ENCODE results near the gene CUL7. TPM values are rescaled to one million over a fixed set of nuclear protein-coding genes. Genes with fewer than 3 reads are reported as not detected.
A peak's percentile ranks its signal among the peaks of the same experiment; 100 is the strongest.

The CUL7 gene
- total RNA-seq, 1 donor from 2014 or later, result 26.7 TPM

- H3K4me1 ChIP-seq, result peaks cover 12 to 22% of the 10 kb centered on the region in 2 donors
- no peaks in the 10 kb centered on the region for H3K27me3 ChIP-seq
- TF ChIP-seq, protein P1, sequence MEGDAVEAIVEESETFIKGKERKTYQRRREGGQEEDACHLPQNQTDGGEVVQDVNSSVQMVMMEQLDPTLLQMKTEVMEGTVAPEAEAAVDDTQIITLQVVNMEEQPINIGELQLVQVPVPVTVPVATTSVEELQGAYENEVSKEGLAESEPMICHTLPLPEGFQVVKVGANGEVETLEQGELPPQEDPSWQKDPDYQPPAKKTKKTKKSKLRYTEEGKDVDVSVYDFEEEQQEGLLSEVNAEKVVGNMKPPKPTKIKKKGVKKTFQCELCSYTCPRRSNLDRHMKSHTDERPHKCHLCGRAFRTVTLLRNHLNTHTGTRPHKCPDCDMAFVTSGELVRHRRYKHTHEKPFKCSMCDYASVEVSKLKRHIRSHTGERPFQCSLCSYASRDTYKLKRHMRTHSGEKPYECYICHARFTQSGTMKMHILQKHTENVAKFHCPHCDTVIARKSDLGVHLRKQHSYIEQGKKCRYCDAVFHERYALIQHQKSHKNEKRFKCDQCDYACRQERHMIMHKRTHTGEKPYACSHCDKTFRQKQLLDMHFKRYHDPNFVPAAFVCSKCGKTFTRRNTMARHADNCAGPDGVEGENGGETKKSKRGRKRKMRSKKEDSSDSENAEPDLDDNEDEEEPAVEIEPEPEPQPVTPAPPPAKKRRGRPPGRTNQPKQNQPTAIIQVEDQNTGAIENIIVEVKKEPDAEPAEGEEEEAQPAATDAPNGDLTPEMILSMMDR (IDR thresholded peaks at IDR 0.05), result no peak
- no peaks in the 10 kb centered on the region for H3K9me3 ChIP-seq
- intact Hi-C loops (cut with DNase I), result no loop called here
- H3K36me3 ChIP-seq, result peaks cover 13 to 37% of the 10 kb centered on the region in 2 donors
- no peak for DNase-seq (ENCODE audit: low spot score in 2 of 2)
- no peak overlapping the region for H3K27ac ChIP-seq
- H3K4me3 ChIP-seq, result no peak overlapping the region
Measured at GRCh38 chr6:43062818-43063217, 9.2 kb upstream of the CUL7 start.

GRCh38 chr6:43061861-43062260 lies 8.2 kb upstream of the CUL7 start:
- Histone ChIP-seq H3K4me3 (no peak overlapping the region), H3K27me3 (no peaks in the 10 kb centered on the region), H3K9me3 (no peaks in the 10 kb centered on the region), H3K27ac (no peak overlapping the region), H3K36me3 (peaks cover 11 to 39% of the 10 kb centered on the region in 2 donors), H3K4me1 (peaks cover 12 to 22% of the 10 kb centered on the region in 2 donors)
- no peak for DNase-seq (ENCODE audit: low spot score in 2 of 2)
- intact Hi-C loops (cut with DNase I), result no loop called here
- TF ChIP-seq, protein P1 (IDR thresholded peaks at IDR 0.05), result no peak

- Histone ChIP-seq H3K4me1 (peaks cover 12 to 22% of the 10 kb centered on the region in 2 donors), H3K4me3 (peak overlapping the region in 1 of 2 donors; percentile 84), H3K27ac (no peak overlapping the region), H3K9me3 (no peaks in the 10 kb centered on the region), H3K36me3 (peaks cover 10 to 31% of the 10 kb centered on the region in 2 donors), H3K27me3 (no peaks in the 10 kb centered on the region)
- TF ChIP-seq, protein P1 (IDR thresholded peaks at IDR 0.05), result no peak
- intact Hi-C loops (cut with DNase I), result no loop called here
- no peak for DNase-seq (ENCODE audit: low spot score in 2 of 2)
Measured at GRCh38 chr6:43060755-43061633, 7.3 kb upstream of the CUL7 start.

GRCh38 chr6:43060034-43060754 lies 6.5 kb upstream of the CUL7 start:
- intact Hi-C loops (cut with DNase I), result no loop called here
- peak overlapping the region; percentile 71 to 84 for H3K27ac ChIP-seq
- H3K4me1 ChIP-seq, result peaks cover 12 to 22% of the 10 kb centered on the region in 2 donors
- peaks cover 9 to 31% of the 10 kb centered on the region in 2 donors for H3K36me3 ChIP-seq
- TF ChIP-seq, protein P1 (IDR thresholded peaks at IDR 0.05), result no peak
- H3K27me3 ChIP-seq, result no peaks in the 10 kb centered on the region
- peak overlapping the region; percentile 84 to 94 for H3K4me3 ChIP-seq
- DNase-seq (ENCODE audit: low spot score in 2 of 2), result no peak
- H3K9me3 ChIP-seq, result no peaks in the 10 kb centered on the region

DNA sequence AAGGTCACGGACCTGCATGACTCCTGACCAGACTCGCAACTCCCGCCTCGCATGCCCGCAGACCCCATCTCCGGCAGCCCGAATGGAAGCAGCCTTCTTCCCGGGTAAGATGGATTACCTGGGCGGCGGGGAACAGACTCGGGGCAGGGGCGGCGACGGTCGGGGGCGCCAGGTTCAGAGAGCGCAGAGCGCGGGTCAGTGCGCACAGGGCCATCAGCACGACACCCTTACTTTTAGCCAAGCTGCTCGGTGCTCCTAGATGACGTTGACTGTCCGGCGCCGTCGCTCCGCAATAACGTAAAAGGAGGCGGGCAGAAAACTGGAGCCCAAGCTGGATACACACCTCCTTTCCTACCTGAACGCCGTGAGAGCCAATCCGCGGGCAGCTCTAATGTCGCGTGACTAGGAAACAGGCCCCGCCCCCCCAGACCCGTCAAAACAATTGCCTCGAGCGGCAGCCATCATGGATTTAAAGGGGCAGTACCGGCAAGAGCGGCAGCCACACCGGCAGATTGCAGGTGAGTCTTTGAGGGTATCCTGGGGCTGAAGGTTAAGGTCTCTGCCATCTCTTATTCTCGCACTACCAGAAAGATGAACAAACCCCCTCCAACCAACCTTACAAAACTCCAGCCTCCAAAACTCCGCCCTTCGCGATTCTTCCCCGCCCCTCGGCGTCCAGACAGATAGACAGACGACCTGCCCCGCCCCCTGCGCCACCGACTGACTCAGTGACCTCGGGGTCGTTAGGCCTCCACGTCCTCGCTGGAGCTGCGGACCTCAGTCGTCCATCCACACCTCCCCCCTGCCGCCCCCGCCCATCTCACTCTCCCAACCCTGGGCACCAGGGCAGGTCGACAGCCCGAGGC lies 5.8 kb upstream of the CUL7 start, which contains the start of the genes KLC4 and MRPL2:
TSS of gene KLC4 (plus strand) at position 464 of the 866 bp plus-strand sequence. CDS start 1,705 bp downstream, outside the sequence.
TSS of gene MRPL2 (minus strand) at position 267 of the 866 bp plus-strand sequence. CDS start at position 214, 53 bp downstream.
- TF ChIP-seq, protein P1 (IDR thresholded peaks at IDR 0.05), result no peak
- peak; percentile 97 to 99 for DNase-seq (ENCODE audit: low spot score in 2 of 2)
- H3K27ac ChIP-seq, result peak within 1 kb of the TSS; percentile 78 to 84
- H3K4me3 ChIP-seq, result peak within 1 kb of the TSS; percentile 84 to 94
- intact Hi-C loops (cut with DNase I), result loop anchor here (1.0 to 5.0 kb wide), 4 partner anchors 38 to 83 kb away; partner anchors contain the start of genes KLHDC3, PPP2R5D and RRP36
- H3K27me3 ChIP-seq, result no peaks in the 10 kb centered on the region
- peaks cover 9 to 29% of the 10 kb centered on the region in 2 donors for H3K36me3 ChIP-seq
- no peaks in the 10 kb centered on the region for H3K9me3 ChIP-seq
- peaks cover 12 to 25% of the 10 kb centered on the region in 2 donors for H3K4me1 ChIP-seq
